WI38 (cell line): ENCODE measurements around the gene FXYD1.
"Not testable (repeated sequence)": the region's sequence is repeated elsewhere in the genome, so short reads cannot be mapped to it uniquely, and the experiment has no call there.

ENCODE experiments used
- H3K4me3 ChIP-seq: 2 replicates; pipeline ENCODE4 v1.5.1; 2011; ENCODE audit warnings: low read depth, mild to moderate bottlenecking, control low read depth, low read length
- CTCF ChIP-seq: IDR thresholded peaks from 2 replicates; pipeline ENCODE4 v1.5.1; 2012; ENCODE audit warnings: low read depth, mild to moderate bottlenecking, control low read depth, low read length

FXYD1 gene

GRCh38 chr19:35149463-35149862 lies 10.8 kb downstream of the FXYD1 start:
- no peak for TF ChIP-seq CTCF
- H3K4me3 ChIP-seq = no peak overlapping the region

- no peak for TF ChIP-seq CTCF
- H3K4me3 ChIP-seq = no peak overlapping the region
Measured at GRCh38 chr19:35150445-35150844, 11.8 kb downstream of the FXYD1 start.

GRCh38 chr19:35151273-35152065 lies 12.8 kb downstream of the FXYD1 start:
- no peak overlapping the region for H3K4me3 ChIP-seq
- TF ChIP-seq CTCF = no peak

- H3K4me3 ChIP-seq = not testable (repeated sequence)
Measured at GRCh38 chr19:35153129-35153522, 14.5 kb downstream of the FXYD1 start.

GRCh38 chr19:35153701-35154524 lies 15.3 kb downstream of the FXYD1 start:
- H3K4me3 ChIP-seq = peak overlapping the region; percentile 88
- peak; percentile 54 for TF ChIP-seq CTCF

- peak; percentile 10; the same call in 1 of the 2 replicates for TF ChIP-seq CTCF
Measured at GRCh38 chr19:35154525-35155406, 16.1 kb downstream of the FXYD1 start, which contains the start of gene FXYD5. TSS of gene FXYD5 (plus strand) at chr19:35154735. CDS start at chr19:35155551, 816 bp downstream.

GRCh38 chr19:35155441-35155840 lies 16.8 kb downstream of the FXYD1 start:
- no peak for TF ChIP-seq CTCF
- peak overlapping the region; percentile 88 for H3K4me3 ChIP-seq

More at GRCh38 chr19:35154525-35155406, 16.1 kb downstream of the FXYD1 start, which contains the start of gene FXYD5:
- peak within 1 kb of the TSS; percentile 88 for H3K4me3 ChIP-seq
